Fibroblast of pulmonary artery (primary cell): Measurements from ENCODE around the gene F2R.
A peak's percentile ranks its signal among the peaks of the same experiment; 100 is the strongest.
"Not testable (repeated sequence)": the region's sequence is repeated elsewhere in the genome, so short reads cannot be mapped to it uniquely, and the experiment has no call there.

Source experiments
- DNase-seq: peaks from one replicate; pipeline ENCODE4 v3.0.0-alpha.2; 2010; ENCODE audit warnings: low read depth
- H3K4me3 ChIP-seq: replicated peaks from 2 replicates; pipeline ENCODE4 v1.5.1; 2011; ENCODE audit warnings: low read depth, mild to moderate bottlenecking, control low read depth, low read length, moderate library complexity
- CTCF ChIP-seq: IDR thresholded peaks from 2 replicates; pipeline ENCODE4 v1.5.1; 2011; ENCODE audit warnings: mild to moderate bottlenecking, control low read depth, low read length, inconsistent platforms; ENCODE audit errors: missing control alignments

Gene F2R

DNA sequence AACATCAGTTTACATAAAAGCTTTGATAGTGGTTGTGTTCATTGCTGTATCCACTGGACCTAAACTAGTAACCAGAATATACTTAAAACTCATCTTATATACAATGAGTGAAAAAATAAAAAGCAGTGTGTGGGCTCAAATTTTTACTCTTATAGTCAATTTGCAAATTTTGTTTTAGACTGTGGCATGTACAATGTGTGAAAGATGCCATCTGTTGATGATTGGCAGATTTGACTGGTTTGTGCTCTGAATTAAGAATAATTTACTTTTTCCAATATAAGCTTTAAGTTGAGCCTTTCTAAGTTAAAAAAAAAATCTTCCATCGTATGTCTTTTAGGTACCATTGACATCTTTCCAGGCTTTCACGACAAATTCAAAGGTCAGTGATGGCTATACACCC is 60.5 kb downstream of the F2R start:
- no peak for DNase-seq
- TF ChIP-seq CTCF: no peak

GRCh38 chr5:76780616-76781015 is 64.7 kb downstream of the F2R start:
- not testable (repeated sequence) for H3K4me3 ChIP-seq, DNase-seq

More for the DNA sequence above, 60.5 kb downstream of the F2R start:
- no peak overlapping the region for H3K4me3 ChIP-seq

- TF ChIP-seq CTCF: no peak
- no peak for DNase-seq
- no peak overlapping the region for H3K4me3 ChIP-seq
Observed at GRCh38 chr5:76781775-76782174, 65.8 kb downstream of the F2R start.

GRCh38 chr5:76782444-76782843 is 66.5 kb downstream of the F2R start:
- no peak overlapping the region for H3K4me3 ChIP-seq
- DNase-seq: peak; percentile 79
- TF ChIP-seq CTCF: no peak
